Cardiac fibroblast (primary cell): Measurements from ENCODE around the gene EIF4B.

Experiments
- DNase-seq, 2 donors: peaks; one replicate each; pipeline versions ENCODE4 v3.0.0 to v3.0.0-alpha.2; 2010; ENCODE audit warnings: low read depth in 2 of 2
- H3K4me3 ChIP-seq, 2 donors: replicated peaks in 1 of 2; 1 replicate in 1 of 2; 2 replicates in 1 of 2; pipeline ENCODE4 v1.5.1; 2011; ENCODE audit warnings: low read depth in 2 of 2, low read length in 2 of 2, mild to moderate bottlenecking in 2 of 2, moderate library complexity in 1 of 2
- CTCF ChIP-seq: IDR thresholded peaks from one replicate; pipeline ENCODE4 v1.5.1; 2011; ENCODE audit warnings: low read depth, mild to moderate bottlenecking, low read length, inconsistent platforms

The EIF4B gene

GRCh38 chr12:53046655-53047220 lies 40.5 kb downstream of the EIF4B start:
- H3K4me3 ChIP-seq = peak overlapping the region; percentile 71 to 85
- TF ChIP-seq CTCF = no peak
- peak; percentile 83 to 94 for DNase-seq

GRCh38 chr12:53047221-53048032 lies 41.2 kb downstream of the EIF4B start:
- H3K4me3 ChIP-seq = peak overlapping the region; percentile 85 to 93
- no peak for TF ChIP-seq CTCF
- peak; percentile 72 to 89 for DNase-seq

GRCh38 chr12:53048033-53048779 lies 42.0 kb downstream of the EIF4B start:
- DNase-seq = peak in 1 of 2 donors; percentile 29
- TF ChIP-seq CTCF = no peak
- H3K4me3 ChIP-seq = peak overlapping the region; percentile 85 to 93

GRCh38 chr12:53048780-53049401 lies 42.6 kb downstream of the EIF4B start:
- H3K4me3 ChIP-seq = peak overlapping the region; percentile 85 to 93
- no peak for TF ChIP-seq CTCF
- DNase-seq = peak; percentile 74 to 91

GRCh38 chr12:53049571-53050318 lies 43.5 kb downstream of the EIF4B start, which contains the start of gene TNS2:
TSS of gene TNS2 (plus strand) at chr12:53050065. CDS start at chr12:53050186, 121 bp downstream.
- TF ChIP-seq CTCF = no peak

More at GRCh38 chr12:53049571-53050318, 43.5 kb downstream of the EIF4B start, which contains the start of gene TNS2:
- DNase-seq = peak; percentile 67 to 86
- peak within 1 kb of the TSS; percentile 85 to 93 for H3K4me3 ChIP-seq
